K562 (cell line): ENCODE results near the gene CEBPE. TPM values are rescaled to one million over a fixed set of nuclear protein-coding genes. Genes with fewer than 3 reads are reported as not detected.

Source experiments
- ATAC-seq: fragments of 200-7000 bp; cut with Tn5 transposase; 3 replicates; pipeline ENCODE4 v1.9.1; 2020; ENCODE audit warnings: moderate library complexity
- BruUV-seq: library from RNA; stranded (reverse); fragments of 400-500 nt; replicated peaks from 2 replicates; lab custom pipeline; 2021; lab: Mats Ljungman, UMichigan
- CTCF ChIA-PET: fragments of 300-600 bp; formaldehyde crosslinking; extraction: SDS; loops from one replicate; lab custom pipeline; 2021; ENCODE audit warnings: low intra/inter-chr PET ratio; lab: Yijun Ruan, JAX
- POLR2A ChIA-PET: fragments of 300-600, 350-650 bp; sonication (Branson Sonifier 250); formaldehyde crosslinking; extraction: SDS; loops from one replicate; lab custom pipeline; 2021; ENCODE audit warnings: antibody characterized with exemption, inconsistent platforms; lab: Yijun Ruan, JAX
- DNase-seq, 4 experiments: peaks; one replicate each; pipeline versions ENCODE4 v3.0.0 to v3.0.0-alpha.2; 2011 to 2018; ENCODE audit warnings: low spot score in 3 of 4, mixed read lengths in 3 of 4; ENCODE audit errors: extremely low read depth in 1 of 4
- FAIRE-seq: peaks from 2 replicates; lab custom pipeline; 2011; peaks lifted over from hg19 to GRCh38; lab: Jason Lieb, UNC
- H2AFZ ChIP-seq: 2 replicates; pipeline ENCODE4 v1.6.0; 2011; ENCODE audit warnings: low read depth, low read length, control low read depth, inconsistent platforms
- H3K27ac ChIP-seq: fragments of 200-600 bp; 3 replicates; pipeline ENCODE4 v1.8.0; 2011; ENCODE audit warnings: low read depth, mild to moderate bottlenecking, control low read depth, inconsistent platforms, low read length, moderate library complexity, mixed read lengths; ENCODE audit errors: extremely low read depth
- H3K27me3 ChIP-seq, 2 experiments: fragments of 300-600 bp in 1 of 2; 2 replicates in 1 of 2; 3 replicates in 1 of 2; pipeline versions ENCODE4 v1.6.0 to v1.8.0; 2011; ENCODE audit warnings: inconsistent platforms in 2 of 2, low read length in 2 of 2, mild to moderate bottlenecking in 1 of 2, mixed read lengths in 1 of 2, moderate library complexity in 1 of 2; ENCODE audit not compliant: control insufficient read depth in 2 of 2, insufficient read depth in 2 of 2
- H3K36me3 ChIP-seq: fragments of 300-600 bp; 3 replicates; pipeline ENCODE4 v1.8.0; 2011; ENCODE audit warnings: mild to moderate bottlenecking, low read length, inconsistent platforms; ENCODE audit not compliant: control insufficient read depth, insufficient read depth
- H3K4me1 ChIP-seq, 2 experiments: fragments of 200-600 bp in 1 of 2; replicated peaks in 1 of 2; 2 replicates in 1 of 2; 3 replicates in 1 of 2; pipeline versions ENCODE4 v1.5.1 to v1.8.0; 2011; ENCODE audit warnings: inconsistent platforms in 2 of 2, low read length in 2 of 2, mild to moderate bottlenecking in 1 of 2, mixed read lengths in 1 of 2, moderate library complexity in 1 of 2; ENCODE audit not compliant: control insufficient read depth in 2 of 2, insufficient read depth in 2 of 2
- H3K4me2 ChIP-seq: 2 replicates; pipeline ENCODE4 v1.6.1; 2011; ENCODE audit warnings: low read length, control low read depth, inconsistent platforms, mixed read lengths; ENCODE audit not compliant: insufficient read depth
- H3K4me3 ChIP-seq: fragments of 200-600 bp; sonication (generic), shearing (Covaris generic); 2 replicates; pipeline ENCODE4 v1.5.1; 2016; ENCODE audit warnings: control low read depth, inconsistent platforms
- H3K79me2 ChIP-seq: fragments of 200-600 bp; 3 replicates; pipeline ENCODE4 v1.8.0; 2011; ENCODE audit warnings: low read length, inconsistent platforms; ENCODE audit not compliant: control insufficient read depth, insufficient read depth
- H3K9ac ChIP-seq, 2 experiments: 2 replicates each; pipeline versions ENCODE4 v1.6.0 to v1.6.1; 2011; ENCODE audit warnings: low read depth in 2 of 2, low read length in 2 of 2, control low read depth in 1 of 2, inconsistent platforms in 1 of 2, mild to moderate bottlenecking in 1 of 2, mixed read lengths in 1 of 2; ENCODE audit not compliant: insufficient read depth in 1 of 2
- H3K9me1 ChIP-seq: one replicate; pipeline ENCODE4 v1.6.0; 2011; ENCODE audit warnings: inconsistent platforms, mild to moderate bottlenecking, low read length, moderate library complexity; ENCODE audit not compliant: control insufficient read depth, insufficient read depth
- H3K9me3 ChIP-seq: replicated peaks from 2 replicates; pipeline ENCODE4 v1.5.1; 2011; ENCODE audit warnings: low read depth, low read length, inconsistent platforms; ENCODE audit not compliant: control insufficient read depth, insufficient read depth
- H4K20me1 ChIP-seq: replicated peaks from 2 replicates; pipeline ENCODE4 v1.6.1; 2011; ENCODE audit warnings: low read length, inconsistent platforms, mixed read lengths; ENCODE audit not compliant: control insufficient read depth, insufficient read depth
- CREB1 ChIP-seq, 2 experiments: sonication (generic) in 1 of 2; formaldehyde crosslinking in 1 of 2; IDR thresholded peaks; 2 replicates each; pipeline versions ENCODE4 v1.6.1 to v1.8.0; 2012 to 2022; ENCODE audit warnings: inconsistent platforms in 1 of 2, mild to moderate bottlenecking in 1 of 2, missing genetic modification reagents in 1 of 2, moderate library complexity in 1 of 2
- CTBP1 ChIP-seq: fragments of 450-650 bp; IDR thresholded peaks from 2 replicates; pipeline ENCODE4 v1.6.1; 2016; ENCODE audit warnings: borderline replicate concordance
- FOSL1 ChIP-seq: fragments of 200-800 bp; sonication (Bioruptor generic); conservative IDR thresholded peaks from 2 replicates; pipeline ENCODE4 v1.6.1; 2016; ENCODE audit warnings: missing genetic modification characterization, missing compliant biosample characterization
- IRF1 ChIP-seq: sonication (generic); formaldehyde crosslinking; IDR thresholded peaks from 2 replicates; pipeline ENCODE4 v1.8.0; 2022; ENCODE audit warnings: missing genetic modification reagents, mild to moderate bottlenecking, borderline replicate concordance
- MNT ChIP-seq, 2 experiments: fragments of 450-650 bp; conservative IDR thresholded peaks; 2 replicates each; pipeline ENCODE4 v1.6.1; 2017; ENCODE audit warnings: mild to moderate bottlenecking in 2 of 2, moderate library complexity in 2 of 2
- PHB ChIP-seq: fragments of 250-450 bp; sonication (Bioruptor Pico); IDR thresholded peaks from 2 replicates; pipeline ENCODE4 v1.5.0; 2021
- POLR3A ChIP-seq: IDR thresholded peaks from 2 replicates; pipeline ENCODE4 v1.6.1; 2011; ENCODE audit warnings: borderline replicate concordance, mild to moderate bottlenecking, moderate library complexity; ENCODE audit not compliant: insufficient read length, insufficient read depth; ENCODE audit errors: extremely low read depth
- TCF7 ChIP-seq: sonication (generic); IDR thresholded peaks from 2 replicates; pipeline ENCODE4 v1.6.1; 2016; ENCODE audit warnings: antibody characterized with exemption, borderline replicate concordance
- THRA ChIP-seq: fragments of 450-650 bp; IDR thresholded peaks from 2 replicates; pipeline ENCODE4 v1.6.1; 2017; ENCODE audit warnings: mild to moderate bottlenecking, moderate library complexity
- WHSC1 ChIP-seq: IDR thresholded peaks from one replicate; pipeline ENCODE4 v1.6.1; 2012; ENCODE audit warnings: low read length, control low read depth, inconsistent platforms
- ZC3H4 ChIP-seq: sonication (generic); formaldehyde crosslinking; IDR thresholded peaks from 2 replicates; pipeline ENCODE4 v1.9.0; 2021; ENCODE audit warnings: missing genetic modification reagents, borderline replicate concordance
- ZNF121 ChIP-seq: sonication (generic); formaldehyde crosslinking; conservative IDR thresholded peaks from 2 replicates; pipeline ENCODE4 v1.8.0; 2022; ENCODE audit warnings: missing genetic modification reagents
- ZNF140 ChIP-seq: fragments of 250-450 bp; sonication (Bioruptor Pico); IDR thresholded peaks from 2 replicates; pipeline ENCODE4 v1.8.0; 2021; ENCODE audit warnings: moderate library complexity, mild to moderate bottlenecking, inconsistent platforms
- WGBS: fragments of 100-300 bp; shearing (Covaris generic); methylation state at CpG from one replicate; pipeline ENCODE4 v1.1.6; 2016; ENCODE audit warnings: low coverage, mixed read lengths; ENCODE audit not compliant: insufficient coverage; ENCODE audit errors: missing lambda C conversion rate; 5-methylcytosine and 5-hydroxymethylcytosine counted together
- in situ Hi-C: fragments of 300-500 bp; cut with MboI; formaldehyde crosslinking; loops from 4 replicates; pipeline ENCODE4 v1.15.0; 2018; ENCODE audit warnings: inconsistent platforms, mixed read lengths
- intact Hi-C: fragments of 100-400 bp; cut with micrococcal nuclease; formaldehyde crosslinking; loops from 2 replicates; pipeline ENCODE4 v1.14.2; 2022
- polyA plus RNA-seq, 8 experiments: library from polyadenylated mRNA; depleted of rRNA in 4 of 8; stranded (reverse) in 5 of 8; unstranded in 3 of 8; fragments of >200 nt; fragmentation: Nextera tagmentation in 2 of 8; fragmentation: Illumina TruSeq in 1 of 8; extraction: Ambion mirVana in 2 of 8; extraction: Trizol in 1 of 8; gene quantifications; 2 replicates each; pipeline versions ENCODE4 v1.2.1 to v1.2.3, GENCODE V29; 2011 to 2014; ENCODE audit warnings: inconsistent platforms in 1 of 8, missing spikeins in 1 of 8
- total RNA-seq, 7 experiments: library from RNA; depleted of rRNA in 6 of 7; stranded (reverse); fragments of >200 nt in 6 of 7; fragmentation: Illumina TruSeq in 2 of 7; extraction: Trizol in 2 of 7; gene quantifications; 2 replicates each; pipeline versions ENCODE4 v1.2.1 to v1.2.3, GENCODE V29; 2011 to 2021; ENCODE audit warnings: low replicate concordance in 1 of 7

The CEBPE gene
- total and polyA plus RNA-seq, 9 of the 15 experiments (the other 6 are each of a cell fraction or from before 2014, with no cell fraction given), result 0.09 to 0.15 (median 0.13) TPM; not detected in 6

- Histone ChIP-seq H3K4me1 (peaks cover 43 to 58% of the 10 kb centered on the region in 2 experiments), H4K20me1 (no peaks in the 10 kb centered on the region), H3K9ac (no peak overlapping the region), H3K9me1 (no peaks in the 10 kb centered on the region), H2AFZ (no peak overlapping the region), H3K9me3 (no peaks in the 10 kb centered on the region), H3K79me2 (peaks cover 5% of the 10 kb centered on the region; the same call in 2 of the 3 replicates), H3K27me3 (no peaks in the 10 kb centered on the region), H3K4me3 (no peak overlapping the region), H3K36me3 (no peaks in the 10 kb centered on the region), H3K27ac (no peak overlapping the region), H3K4me2 (no peak overlapping the region)
- BruUV-seq, result no TSS peak
- TF ChIP-seq IRF1 (CRISPR knock-in tag), result no peak
- TF ChIP-seq ZNF140 (CRISPR knock-in tag), result no peak
- TF ChIP-seq WHSC1, result peak; percentile 7
- no peak for TF ChIP-seq CREB1 (IDR thresholded peaks at IDR 0.05)
- no peak for TF ChIP-seq CREB1 (CRISPR knock-in tag; IDR thresholded peaks at IDR 0.05)
- peak; percentile 86 for TF ChIP-seq ZNF121 (CRISPR knock-in tag)
- ChIA-PET POLR2A (interaction anchor here (1.5 kb wide), 1 partner anchor 11 kb away, joined by 3 read pairs; no protein-coding TSS in a partner anchor), CTCF (no interaction called here)
- intact Hi-C loops, result no loop called here
- in situ Hi-C loops, result no loop called here
- DNase-seq (no peak), FAIRE-seq (no peak), ATAC-seq (no peak)
- 73% methylated on average over 2 of the region's 2 CpGs for WGBS
These were observed 32.3 kb upstream of the CEBPE start for GRCh38 chr14:23151342-23151741.

GRCh38 chr14:23149745-23150144 is 30.7 kb upstream of the CEBPE start:
- BruUV-seq, result no TSS peak
- H4K20me1 ChIP-seq, result no peaks in the 10 kb centered on the region
- no peak for TF ChIP-seq CTBP1
- no peak for TF ChIP-seq TCF7
- no peak for TF ChIP-seq ZC3H4 (CRISPR knock-in tag)
- no peak for TF ChIP-seq FOSL1
- no peak for TF ChIP-seq POLR3A
- no peak for TF ChIP-seq MNT (conservative IDR thresholded peaks at IDR 0.05)
- no peak for TF ChIP-seq PHB (CRISPR knock-in tag)
- TF ChIP-seq THRA, result no peak
- TF ChIP-seq, all 486 proteins: peak for 0
- Histone ChIP-seq H2AFZ (no peak overlapping the region), H3K27ac (no peak overlapping the region), H3K27me3 (no peaks in the 10 kb centered on the region), H3K9me3 (no peaks in the 10 kb centered on the region), H3K4me2 (no peak overlapping the region), H3K9me1 (no peaks in the 10 kb centered on the region), H3K9ac (no peak overlapping the region), H3K4me3 (no peak overlapping the region), H3K79me2 (peaks cover 5% of the 10 kb centered on the region; the same call in 2 of the 3 replicates), H3K4me1 (peaks cover 45 to 60% of the 10 kb centered on the region in 2 experiments), H3K36me3 (no peaks in the 10 kb centered on the region)
- FAIRE-seq, result no peak
- ATAC-seq, result no peak
- no peak for DNase-seq
- POLR2A ChIA-PET, result interaction anchor here (0.5 to 0.7 kb wide), 2 partner anchors 10 to 23 kb away, joined by 3 read pairs; no protein-coding TSS in a partner anchor
- in situ Hi-C loops (no loop called here), intact Hi-C loops (no loop called here)
- CTCF ChIA-PET, result no interaction called here
